Esophagus squamous epithelium (tissue), 4 donors: ENCODE measurements around the gene KLF4.

Experiments used
- POLR2A ChIP-seq, 4 donors: fragments of 450-650 bp; IDR thresholded peaks; one replicate each; pipeline ENCODE4 v1.6.1; 2017; ENCODE audit warnings: antibody characterized with exemption in 4 of 4, mild to moderate bottlenecking in 4 of 4, moderate library complexity in 3 of 4
- TF ChIP-seq, protein P1 (sequence below), 6 experiments: fragments of 450-650 bp in 4 of 6; fragments of 200-600 bp in 2 of 6; sonication (generic) in 2 of 6; IDR thresholded peaks; one replicate each; pipeline ENCODE4 v1.5.1; 2016 to 2019; ENCODE audit warnings: antibody characterized with exemption in 6 of 6, mild to moderate bottlenecking in 4 of 6, moderate library complexity in 4 of 6

DNA sequence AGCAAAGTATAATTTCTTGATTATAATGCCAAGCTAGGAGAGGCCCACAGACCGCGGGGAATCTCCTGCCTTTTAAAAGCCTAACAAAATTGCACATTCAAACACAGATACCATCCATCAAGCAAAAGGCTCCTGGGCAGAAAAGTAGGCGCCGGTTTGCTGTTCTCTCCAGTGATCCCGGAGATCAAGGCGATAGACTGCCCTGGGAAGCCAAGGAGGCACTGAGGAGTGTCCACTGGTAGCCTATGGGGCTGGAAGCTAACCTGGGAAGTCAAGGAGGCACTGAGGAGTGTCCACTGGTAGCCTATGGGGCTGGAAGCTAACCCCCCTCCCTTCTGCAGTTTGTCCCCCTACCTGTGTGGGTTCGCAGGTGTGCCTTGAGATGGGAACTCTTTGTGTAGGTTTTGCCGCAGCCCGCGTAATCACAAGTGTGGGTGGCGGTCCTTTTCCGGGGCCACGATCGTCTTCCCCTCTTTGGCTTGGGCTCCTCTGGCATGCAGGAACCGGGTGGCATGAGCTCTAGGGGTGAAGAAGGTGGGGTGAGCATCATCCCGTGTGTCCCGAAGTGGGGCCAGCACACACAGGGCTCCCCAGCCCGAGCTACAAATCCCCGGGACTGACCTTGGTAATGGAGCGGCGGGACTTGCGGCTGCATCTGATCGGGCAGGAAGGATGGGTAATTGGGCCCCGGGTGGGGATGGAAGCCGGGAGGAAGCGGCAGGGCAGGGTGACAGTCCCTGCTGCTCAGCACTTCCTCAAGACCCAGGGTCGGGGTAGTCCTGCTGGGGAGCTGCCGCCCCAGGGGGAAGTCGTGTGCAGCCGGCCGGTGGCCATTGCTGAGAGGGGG lies 2.7 kb downstream of the KLF4 start:
- TF ChIP-seq, protein P1, sequence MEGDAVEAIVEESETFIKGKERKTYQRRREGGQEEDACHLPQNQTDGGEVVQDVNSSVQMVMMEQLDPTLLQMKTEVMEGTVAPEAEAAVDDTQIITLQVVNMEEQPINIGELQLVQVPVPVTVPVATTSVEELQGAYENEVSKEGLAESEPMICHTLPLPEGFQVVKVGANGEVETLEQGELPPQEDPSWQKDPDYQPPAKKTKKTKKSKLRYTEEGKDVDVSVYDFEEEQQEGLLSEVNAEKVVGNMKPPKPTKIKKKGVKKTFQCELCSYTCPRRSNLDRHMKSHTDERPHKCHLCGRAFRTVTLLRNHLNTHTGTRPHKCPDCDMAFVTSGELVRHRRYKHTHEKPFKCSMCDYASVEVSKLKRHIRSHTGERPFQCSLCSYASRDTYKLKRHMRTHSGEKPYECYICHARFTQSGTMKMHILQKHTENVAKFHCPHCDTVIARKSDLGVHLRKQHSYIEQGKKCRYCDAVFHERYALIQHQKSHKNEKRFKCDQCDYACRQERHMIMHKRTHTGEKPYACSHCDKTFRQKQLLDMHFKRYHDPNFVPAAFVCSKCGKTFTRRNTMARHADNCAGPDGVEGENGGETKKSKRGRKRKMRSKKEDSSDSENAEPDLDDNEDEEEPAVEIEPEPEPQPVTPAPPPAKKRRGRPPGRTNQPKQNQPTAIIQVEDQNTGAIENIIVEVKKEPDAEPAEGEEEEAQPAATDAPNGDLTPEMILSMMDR (IDR thresholded peaks at IDR 0.05) = no peak
- no peak for TF ChIP-seq POLR2A (IDR thresholded peaks at IDR 0.05)
